HG03521 (cell line): ENCODE data around the gene COL4A2.
"Not testable (repeated sequence)": the region's sequence is repeated elsewhere in the genome, so short reads cannot be mapped to it uniquely, and the experiment has no call there.

ENCODE experiments used
- ATAC-seq: cut with Tn5 transposase; IDR thresholded peaks from one replicate; pipeline ENCODE4 v1.9.1; 2021; ENCODE audit warnings: mild to moderate bottlenecking, moderate library complexity; ENCODE audit not compliant: unreplicated experiment

Gene COL4A2

GRCh38 chr13:110306340-110306959 is 634 bp upstream of the COL4A2 start:
- no peak for ATAC-seq

GRCh38 chr13:110307767-110308655 is 927 bp downstream of the COL4A2 start:
- ATAC-seq: no peak

- ATAC-seq: no peak
These were observed 1.7 kb downstream of the COL4A2 start for GRCh38 chr13:110308656-110309359.

GRCh38 chr13:110309661-110310524 is 2.8 kb downstream of the COL4A2 start:
- no peak for ATAC-seq

GRCh38 chr13:110310541-110311442 is 3.7 kb downstream of the COL4A2 start:
- no peak for ATAC-seq

- no peak for ATAC-seq
These were observed 4.6 kb downstream of the COL4A2 start for GRCh38 chr13:110311443-110312338.

- no peak for ATAC-seq
These were observed 5.4 kb downstream of the COL4A2 start for GRCh38 chr13:110312339-110313031.

- not testable (repeated sequence) for ATAC-seq
These were observed 6.2 kb downstream of the COL4A2 start for GRCh38 chr13:110313261-110313660.

GRCh38 chr13:110313733-110314132 is 6.6 kb downstream of the COL4A2 start:
- ATAC-seq: not testable (repeated sequence)

- no peak for ATAC-seq
These were observed 7.6 kb downstream of the COL4A2 start for GRCh38 chr13:110314516-110315245.

- no peak for ATAC-seq
These were observed 9.1 kb downstream of the COL4A2 start for GRCh38 chr13:110316196-110316595.

- no peak for ATAC-seq
These were observed 10.0 kb downstream of the COL4A2 start for GRCh38 chr13:110317093-110317492.

- ATAC-seq: no peak
These were observed 10.6 kb downstream of the COL4A2 start for GRCh38 chr13:110317496-110318195.

- ATAC-seq: no peak
These were observed 11.8 kb downstream of the COL4A2 start for GRCh38 chr13:110318920-110319319.

GRCh38 chr13:110319397-110319773 is 12.3 kb downstream of the COL4A2 start:
- ATAC-seq: no peak

GRCh38 chr13:110319774-110320509 is 12.9 kb downstream of the COL4A2 start:
- ATAC-seq: no peak
